Measurements from ENCODE around the gene NCKAP5. TPM values are rescaled to one million over a fixed set of nuclear protein-coding genes. Genes with fewer than 3 reads are reported as not detected.

The NCKAP5 gene
- total and polyA plus RNA-seq, 2 of the 8 experiments (the other 6 are each of a cell fraction or from before 2014, with no cell fraction given): 0.27 to 0.86 TPM

DNA sequence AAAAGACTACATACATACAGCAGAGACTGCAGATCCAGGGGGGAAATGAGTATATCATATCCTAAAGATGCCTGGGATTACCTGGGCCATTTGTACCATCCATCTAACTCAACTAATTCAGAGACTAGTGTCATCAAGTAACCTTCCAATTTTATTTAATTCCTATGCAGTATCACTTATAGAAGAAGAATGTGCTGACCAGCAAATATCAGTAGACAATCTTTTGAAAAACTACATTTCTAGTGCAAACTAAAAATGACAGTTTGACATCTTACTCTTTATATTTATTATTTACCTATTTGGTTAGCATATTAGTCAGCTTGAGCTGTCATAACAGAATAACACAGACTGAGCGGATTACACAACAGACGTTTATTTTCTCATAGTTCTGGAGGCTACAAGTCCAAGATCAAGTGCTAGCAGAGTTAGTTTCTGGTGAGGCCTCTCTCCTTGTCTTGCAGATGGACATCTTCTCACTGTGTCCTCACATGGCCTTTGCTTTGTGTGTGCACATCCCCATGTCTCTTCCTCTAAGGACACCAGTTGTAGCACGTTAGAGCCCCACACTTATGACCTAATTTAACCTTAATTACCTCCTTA, 47.0 kb downstream of the NCKAP5 start (continued):
- TF ChIP-seq CHD1 (IDR thresholded peaks at IDR 0.05; ENCODE audit: low read depth, low read length) (no peak), ASH2L (IDR thresholded peaks at IDR 0.05; ENCODE audit: low read length) (no peak), SUZ12 (IDR thresholded peaks at IDR 0.05; ENCODE audit: low read length) (no peak)
- TF ChIP-seq, protein P1, sequence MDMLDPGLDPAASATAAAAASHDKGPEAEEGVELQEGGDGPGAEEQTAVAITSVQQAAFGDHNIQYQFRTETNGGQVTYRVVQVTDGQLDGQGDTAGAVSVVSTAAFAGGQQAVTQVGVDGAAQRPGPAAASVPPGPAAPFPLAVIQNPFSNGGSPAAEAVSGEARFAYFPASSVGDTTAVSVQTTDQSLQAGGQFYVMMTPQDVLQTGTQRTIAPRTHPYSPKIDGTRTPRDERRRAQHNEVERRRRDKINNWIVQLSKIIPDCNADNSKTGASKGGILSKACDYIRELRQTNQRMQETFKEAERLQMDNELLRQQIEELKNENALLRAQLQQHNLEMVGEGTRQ (IDR thresholded peaks at IDR 0.05; ENCODE audit: low read length): no peak
